Osteocyte (in vitro differentiated cells): Measurements from ENCODE around the gene ENKUR. TPM values are rescaled to one million over a fixed set of nuclear protein-coding genes. Genes with fewer than 3 reads are reported as not detected.
A peak's percentile ranks its signal among the peaks of the same experiment; 100 is the strongest.

Experiments used
- DNase-seq: peaks from one replicate; pipeline ENCODE4 v3.0.0; 2021; ENCODE audit warnings: mixed read lengths; ENCODE audit not compliant: unreplicated experiment; ENCODE audit errors: extremely low spot score
- H3K27ac Mint-ChIP-seq: one replicate; pipeline ENCODE4 v1.8.0; 2021; ENCODE audit warnings: mild to moderate bottlenecking, mixed read lengths; ENCODE audit not compliant: unreplicated experiment
- H3K27me3 Mint-ChIP-seq: one replicate; pipeline ENCODE4 v1.8.0; 2021; ENCODE audit warnings: mixed read lengths; ENCODE audit not compliant: unreplicated experiment
- H3K36me3 Mint-ChIP-seq: one replicate; pipeline ENCODE4 v1.8.0; 2021; ENCODE audit warnings: mixed read lengths; ENCODE audit not compliant: unreplicated experiment
- H3K4me1 Mint-ChIP-seq: one replicate; pipeline ENCODE4 v1.8.0; 2021; ENCODE audit warnings: mixed read lengths; ENCODE audit not compliant: unreplicated experiment
- H3K4me3 Mint-ChIP-seq: one replicate; pipeline ENCODE4 v1.8.0; 2021; ENCODE audit warnings: mild to moderate bottlenecking, moderate library complexity, mixed read lengths; ENCODE audit not compliant: unreplicated experiment
- H3K9me3 Mint-ChIP-seq: one replicate; pipeline ENCODE4 v1.8.0; 2021; ENCODE audit warnings: mixed read lengths; ENCODE audit not compliant: unreplicated experiment
- CTCF ChIP-seq: fragments of 200-600 bp; sonication (generic); IDR thresholded peaks from 2 replicates; pipeline ENCODE4 v1.5.0; 2021; ENCODE audit warnings: antibody characterized with exemption, mild to moderate bottlenecking, moderate library complexity
- total RNA-seq: library from RNA; stranded (reverse); gene quantifications from 2 replicates; pipeline ENCODE4 v1.2.1, GENCODE V29; 2021

The ENKUR gene
- total RNA-seq, 1 donor from 2014 or later, result 0.62 TPM

- no peak for DNase-seq
- Mint-ChIP-seq H3K4me1 (peaks cover 7% of the 10 kb centered on the region), H3K9me3 (no peaks in the 10 kb centered on the region), H3K4me3 (no peak overlapping the region), H3K27me3 (no peaks in the 10 kb centered on the region), H3K36me3 (no peaks in the 10 kb centered on the region), H3K27ac (no peak overlapping the region)
- TF ChIP-seq CTCF, result no peak
Measured at GRCh38 chr10:24963521-24964041, 52.4 kb downstream of the ENKUR start.

- DNase-seq, result no peak
- no peak overlapping the region for H3K27ac Mint-ChIP-seq
- no peaks in the 10 kb centered on the region for H3K36me3 Mint-ChIP-seq
Measured at GRCh38 chr10:24962995-24963394, 53.0 kb downstream of the ENKUR start.

GRCh38 chr10:24961582-24961981 lies 54.4 kb downstream of the ENKUR start:
- no peak for DNase-seq
- peaks cover 23% of the 10 kb centered on the region for H3K4me1 Mint-ChIP-seq
- H3K36me3 Mint-ChIP-seq, result no peaks in the 10 kb centered on the region
- no peak overlapping the region for H3K27ac Mint-ChIP-seq
- H3K4me3 Mint-ChIP-seq, result no peak overlapping the region
- no peaks in the 10 kb centered on the region for H3K27me3 Mint-ChIP-seq
- no peak for TF ChIP-seq CTCF
- no peaks in the 10 kb centered on the region for H3K9me3 Mint-ChIP-seq

More at GRCh38 chr10:24962995-24963394, 53.0 kb downstream of the ENKUR start:
- no peak for TF ChIP-seq CTCF
- Mint-ChIP-seq H3K4me3 (no peak overlapping the region), H3K4me1 (peaks cover 13% of the 10 kb centered on the region), H3K9me3 (no peaks in the 10 kb centered on the region), H3K27me3 (no peaks in the 10 kb centered on the region)

- Mint-ChIP-seq H3K4me3 (no peak overlapping the region), H3K9me3 (no peaks in the 10 kb centered on the region), H3K27me3 (no peaks in the 10 kb centered on the region), H3K27ac (peak overlapping the region; percentile 96), H3K4me1 (peaks cover 23% of the 10 kb centered on the region), H3K36me3 (no peaks in the 10 kb centered on the region)
- TF ChIP-seq CTCF, result no peak
- DNase-seq, result no peak
Measured at GRCh38 chr10:24959382-24959730, 56.6 kb downstream of the ENKUR start.

- Mint-ChIP-seq H3K9me3 (no peaks in the 10 kb centered on the region), H3K36me3 (no peaks in the 10 kb centered on the region), H3K4me3 (peak overlapping the region; percentile 16), H3K27me3 (no peaks in the 10 kb centered on the region), H3K4me1 (peaks cover 23% of the 10 kb centered on the region), H3K27ac (peak overlapping the region; percentile 96)
- no peak for TF ChIP-seq CTCF
- no peak for DNase-seq
Measured at GRCh38 chr10:24958721-24959381, 57.1 kb downstream of the ENKUR start.
